Ovary (tissue), 3 donors: Measurements from ENCODE around the gene MPIG6B.

Experiments used
- EP300 ChIP-seq: sonication (generic); formaldehyde crosslinking; IDR thresholded peaks from one replicate; pipeline ENCODE4 v1.6.1; 2017; ENCODE audit warnings: antibody characterized with exemption
- POLR2A ChIP-seq: fragments of 450-650 bp; IDR thresholded peaks from one replicate; pipeline ENCODE4 v1.6.1; 2017; ENCODE audit warnings: antibody characterized with exemption, mild to moderate bottlenecking, moderate library complexity
- TF ChIP-seq, protein P1 (sequence below), 3 donors: fragments of 450-650 bp in 2 of 3; fragments of 200-600 bp in 1 of 3; IDR thresholded peaks; one replicate each; pipeline versions ENCODE4 v1.5.1 to v1.8.0; 2016 to 2022; ENCODE audit warnings: antibody characterized with exemption in 3 of 3, mild to moderate bottlenecking in 1 of 3
- donor health status: DM: no; HTN: no; CAD: no.

DNA sequence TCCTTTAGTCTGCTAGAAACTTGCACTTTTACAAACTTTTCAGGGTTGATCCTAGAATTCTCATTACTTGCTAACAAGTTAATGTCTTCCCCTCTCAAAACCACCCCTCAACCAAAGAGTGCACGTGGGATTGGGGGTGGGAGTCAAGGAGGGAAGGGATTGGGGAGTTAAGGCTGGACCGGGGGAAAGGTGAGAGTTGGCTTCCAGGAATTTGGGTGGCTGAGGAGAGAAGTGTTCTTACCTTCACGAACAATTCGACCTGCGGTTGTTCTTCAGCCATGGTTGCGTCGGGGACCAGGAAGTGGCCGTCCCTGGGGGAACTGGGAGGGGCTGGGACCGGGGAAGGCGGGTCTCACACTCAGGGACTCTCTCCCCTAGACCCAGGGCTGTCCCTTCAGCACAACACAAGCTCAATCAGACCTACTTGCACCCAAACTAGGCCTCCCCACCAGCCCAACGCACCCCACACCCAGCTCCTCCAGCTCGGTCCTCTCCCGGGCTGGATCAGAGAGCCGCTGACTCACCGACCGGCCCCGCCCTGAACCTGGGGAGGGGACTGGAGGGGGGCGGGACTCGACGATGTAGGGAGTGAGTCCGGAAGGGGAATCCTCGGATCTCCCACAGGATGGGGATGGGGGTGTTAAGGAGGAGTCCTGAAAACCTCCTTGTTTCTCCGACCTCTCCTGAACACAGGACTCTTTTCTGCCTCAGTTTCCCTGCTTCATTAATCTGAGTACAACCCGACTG, 13.0 kb downstream of the MPIG6B start, which contains the start of gene CLIC1:
- TF ChIP-seq EP300 (no peak), POLR2A (peak; percentile 97)
- TF ChIP-seq, protein P1, sequence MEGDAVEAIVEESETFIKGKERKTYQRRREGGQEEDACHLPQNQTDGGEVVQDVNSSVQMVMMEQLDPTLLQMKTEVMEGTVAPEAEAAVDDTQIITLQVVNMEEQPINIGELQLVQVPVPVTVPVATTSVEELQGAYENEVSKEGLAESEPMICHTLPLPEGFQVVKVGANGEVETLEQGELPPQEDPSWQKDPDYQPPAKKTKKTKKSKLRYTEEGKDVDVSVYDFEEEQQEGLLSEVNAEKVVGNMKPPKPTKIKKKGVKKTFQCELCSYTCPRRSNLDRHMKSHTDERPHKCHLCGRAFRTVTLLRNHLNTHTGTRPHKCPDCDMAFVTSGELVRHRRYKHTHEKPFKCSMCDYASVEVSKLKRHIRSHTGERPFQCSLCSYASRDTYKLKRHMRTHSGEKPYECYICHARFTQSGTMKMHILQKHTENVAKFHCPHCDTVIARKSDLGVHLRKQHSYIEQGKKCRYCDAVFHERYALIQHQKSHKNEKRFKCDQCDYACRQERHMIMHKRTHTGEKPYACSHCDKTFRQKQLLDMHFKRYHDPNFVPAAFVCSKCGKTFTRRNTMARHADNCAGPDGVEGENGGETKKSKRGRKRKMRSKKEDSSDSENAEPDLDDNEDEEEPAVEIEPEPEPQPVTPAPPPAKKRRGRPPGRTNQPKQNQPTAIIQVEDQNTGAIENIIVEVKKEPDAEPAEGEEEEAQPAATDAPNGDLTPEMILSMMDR (IDR thresholded peaks at IDR 0.05): no peak
